Natural killer cell (primary cell): ENCODE results near the gene FAF1. TPM values are rescaled to one million over a fixed set of nuclear protein-coding genes. Genes with fewer than 3 reads are reported as not detected.

ENCODE experiments used
- ATAC-seq, 3 donors: fragments of 150-1000 bp in 2 of 3; fragments of 200-7000 bp in 1 of 3; cut with Tn5 transposase; 1 replicate in 1 of 3; 2 replicates in 2 of 3; pipeline ENCODE4 v1.10.0; 2021; ENCODE audit warnings: mild to moderate bottlenecking in 2 of 3, moderate library complexity in 2 of 3
- DNase-seq, 2 donors: peaks; one replicate each; pipeline versions ENCODE4 v3.0.0 to v3.0.0-alpha.2; 2013 to 2021; ENCODE audit warnings: mixed read lengths in 1 of 2
- H3K27ac ChIP-seq: one replicate; pipeline ENCODE4 v1.5.1; 2013; ENCODE audit warnings: mild to moderate bottlenecking, low read length
- H3K27me3 ChIP-seq: one replicate; pipeline ENCODE4 v1.6.1; 2013; ENCODE audit warnings: low read length; ENCODE audit not compliant: control insufficient read depth, insufficient read depth
- H3K36me3 ChIP-seq: one replicate; pipeline ENCODE4 v1.6.1; 2013; ENCODE audit warnings: low read length; ENCODE audit not compliant: control insufficient read depth, insufficient read depth
- H3K4me1 ChIP-seq: one replicate; pipeline ENCODE4 v1.6.1; 2013; ENCODE audit warnings: low read length; ENCODE audit not compliant: control insufficient read depth, insufficient read depth
- H3K4me3 ChIP-seq: one replicate; pipeline ENCODE4 v1.5.1; 2013; ENCODE audit warnings: low read length
- H3K9me3 ChIP-seq: one replicate; pipeline ENCODE4 v1.6.1; 2013; ENCODE audit warnings: low read length; ENCODE audit not compliant: control insufficient read depth, insufficient read depth
- H3K27ac Mint-ChIP-seq, 2 donors: one replicate each; pipeline ENCODE4 v1.8.0; 2022; ENCODE audit warnings: mild to moderate bottlenecking in 2 of 2, mixed read lengths in 2 of 2, moderate library complexity in 1 of 2
- H3K27me3 Mint-ChIP-seq, 2 donors: one replicate each; pipeline ENCODE4 v1.8.0; 2022; ENCODE audit warnings: low read depth in 2 of 2, mixed read lengths in 2 of 2
- H3K36me3 Mint-ChIP-seq: one replicate; pipeline ENCODE4 v1.8.0; 2022; ENCODE audit warnings: mixed read lengths
- H3K4me1 Mint-ChIP-seq, 2 donors: one replicate each; pipeline ENCODE4 v1.8.0; 2022; ENCODE audit warnings: mixed read lengths in 2 of 2
- H3K4me3 Mint-ChIP-seq: one replicate; pipeline ENCODE4 v1.8.0; 2022; ENCODE audit warnings: mild to moderate bottlenecking, moderate library complexity, mixed read lengths
- H3K9me3 Mint-ChIP-seq, 2 donors: one replicate each; pipeline ENCODE4 v1.8.0; 2022; ENCODE audit warnings: mixed read lengths in 2 of 2
- WGBS: methylation state at CpG from one replicate; pipeline ENCODE4 v1.1.7; 2013; ENCODE audit warnings: missing lambda C conversion rate; ENCODE audit not compliant: insufficient coverage; 5-methylcytosine and 5-hydroxymethylcytosine counted together
- intact Hi-C: fragments of 100-400 bp; cut with micrococcal nuclease; formaldehyde crosslinking; loops from one replicate; pipeline ENCODE4 v1.14.2; 2022
- total RNA-seq, 4 donors: library from RNA; stranded (reverse); fragments of 120-200 nt in 1 of 4; gene quantifications; one replicate each; pipeline versions ENCODE4 v1.2.3 to v1.2.4, GENCODE V29; 2013 to 2022
- TF ChIP-seq, protein P1 (sequence below): fragments of 200-600 bp; IDR thresholded peaks from one replicate; pipeline ENCODE4 v1.8.0; 2022; ENCODE audit warnings: antibody characterized with exemption

Gene FAF1
- total RNA-seq, 3 donors from 2014 or later (not counting 1 experiment from before 2014, with no cell fraction given) = 56.8 to 59.7 (median 57.2) TPM

DNA sequence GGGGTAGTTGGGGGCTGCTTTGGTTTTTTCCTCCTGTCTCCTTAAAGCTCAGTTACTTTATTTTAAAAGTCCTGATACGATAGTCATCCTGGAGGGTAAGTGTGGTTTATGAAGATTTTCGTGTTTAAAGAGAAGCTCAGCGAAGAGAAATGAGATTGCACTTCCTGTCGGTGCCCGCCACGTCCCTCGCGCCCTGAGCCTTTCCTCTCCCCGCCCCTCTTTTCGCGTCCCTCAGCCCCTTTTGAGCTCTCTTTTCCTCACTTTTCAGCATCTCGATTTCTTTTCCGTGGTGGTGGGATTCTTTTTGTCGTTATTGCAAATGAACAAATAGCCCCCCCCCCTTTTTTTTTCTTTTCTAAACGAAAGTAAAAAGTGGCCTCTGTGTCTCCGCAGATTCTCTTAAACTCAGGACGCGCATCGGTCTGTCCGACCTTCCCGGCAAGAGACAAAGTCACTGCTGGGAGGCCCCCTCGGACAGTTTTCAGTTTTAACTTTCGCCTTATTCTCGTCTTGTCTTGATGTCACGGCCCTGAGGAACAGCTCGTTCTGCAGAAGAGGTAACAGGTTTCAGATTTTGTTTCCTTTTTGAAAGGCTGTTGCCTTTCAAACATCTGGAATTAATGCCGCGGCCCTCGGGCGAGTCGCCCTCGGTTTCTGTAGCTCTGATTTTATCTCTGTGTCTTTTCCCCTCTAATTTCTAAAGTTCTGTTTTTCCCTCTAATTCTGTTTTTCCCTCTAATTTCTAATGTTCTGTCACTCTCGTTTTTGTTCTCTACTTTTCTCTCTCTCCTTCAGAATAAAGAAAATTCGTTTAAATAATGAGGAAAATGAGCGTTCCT is 535.8 kb downstream of the FAF1 start:
- Mint-ChIP-seq H3K9me3 (no peaks in the 10 kb centered on the region), H3K4me3 (peak overlapping the region; percentile 88), H3K4me1 (peaks cover 50 to 55% of the 10 kb centered on the region in 2 donors), H3K27me3 (peaks cover 78 to 90% of the 10 kb centered on the region in 2 donors), H3K27ac (peak overlapping the region; percentile 4), H3K36me3 (peaks cover 16% of the 10 kb centered on the region)
- intact Hi-C loops = no loop called here
- ATAC-seq = peak in 2 of 3 donors; percentile 45 to 51
- Histone ChIP-seq H3K9me3 (no peaks in the 10 kb centered on the region), H3K27ac (no peak overlapping the region), H3K27me3 (peaks cover 73% of the 10 kb centered on the region), H3K4me1 (peaks cover 50% of the 10 kb centered on the region), H3K4me3 (peak overlapping the region; percentile 20), H3K36me3 (no peaks in the 10 kb centered on the region)
- WGBS = 4% methylated on average over 29 of the region's 35 CpGs
- no peak for DNase-seq
- TF ChIP-seq, protein P1, sequence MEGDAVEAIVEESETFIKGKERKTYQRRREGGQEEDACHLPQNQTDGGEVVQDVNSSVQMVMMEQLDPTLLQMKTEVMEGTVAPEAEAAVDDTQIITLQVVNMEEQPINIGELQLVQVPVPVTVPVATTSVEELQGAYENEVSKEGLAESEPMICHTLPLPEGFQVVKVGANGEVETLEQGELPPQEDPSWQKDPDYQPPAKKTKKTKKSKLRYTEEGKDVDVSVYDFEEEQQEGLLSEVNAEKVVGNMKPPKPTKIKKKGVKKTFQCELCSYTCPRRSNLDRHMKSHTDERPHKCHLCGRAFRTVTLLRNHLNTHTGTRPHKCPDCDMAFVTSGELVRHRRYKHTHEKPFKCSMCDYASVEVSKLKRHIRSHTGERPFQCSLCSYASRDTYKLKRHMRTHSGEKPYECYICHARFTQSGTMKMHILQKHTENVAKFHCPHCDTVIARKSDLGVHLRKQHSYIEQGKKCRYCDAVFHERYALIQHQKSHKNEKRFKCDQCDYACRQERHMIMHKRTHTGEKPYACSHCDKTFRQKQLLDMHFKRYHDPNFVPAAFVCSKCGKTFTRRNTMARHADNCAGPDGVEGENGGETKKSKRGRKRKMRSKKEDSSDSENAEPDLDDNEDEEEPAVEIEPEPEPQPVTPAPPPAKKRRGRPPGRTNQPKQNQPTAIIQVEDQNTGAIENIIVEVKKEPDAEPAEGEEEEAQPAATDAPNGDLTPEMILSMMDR = no peak

DNA sequence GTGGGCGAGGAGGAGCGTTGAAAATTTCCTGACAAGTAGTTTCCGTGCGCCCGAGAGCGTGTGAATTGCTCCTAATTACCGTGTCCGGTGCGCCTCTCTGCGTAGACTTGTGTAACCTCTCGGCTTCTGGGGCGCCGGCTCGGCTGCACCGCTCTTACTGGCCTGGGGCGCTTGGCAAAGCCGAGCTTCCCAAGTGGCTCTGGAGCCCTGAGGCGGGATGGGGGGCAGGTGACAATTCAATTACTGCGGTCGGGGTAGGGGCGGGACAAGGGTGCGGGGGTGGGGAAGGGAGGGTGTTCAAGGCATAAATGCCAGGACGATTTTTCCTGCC is 536.4 kb downstream of the FAF1 start:
- H3K4me3 ChIP-seq = no peak overlapping the region
- WGBS = 6% methylated on average over 23 of the region's 23 CpGs
- H3K9me3 ChIP-seq = no peaks in the 10 kb centered on the region
- intact Hi-C loops = no loop called here
- H3K36me3 ChIP-seq = no peaks in the 10 kb centered on the region
- peaks cover 52% of the 10 kb centered on the region for H3K4me1 ChIP-seq
- H3K27ac Mint-ChIP-seq = peak overlapping the region in 1 of 2 donors; percentile 4
- H3K36me3 Mint-ChIP-seq = peaks cover 16% of the 10 kb centered on the region
- no peak overlapping the region for H3K27ac ChIP-seq
- TF ChIP-seq, protein P1 = no peak
- peaks cover 72% of the 10 kb centered on the region for H3K27me3 ChIP-seq
- peaks cover 76 to 84% of the 10 kb centered on the region in 2 donors for H3K27me3 Mint-ChIP-seq
- no peaks in the 10 kb centered on the region for H3K9me3 Mint-ChIP-seq
- H3K4me3 Mint-ChIP-seq = peak overlapping the region; percentile 88
- peaks cover 50 to 55% of the 10 kb centered on the region in 2 donors for H3K4me1 Mint-ChIP-seq
- ATAC-seq = peak in 2 of 3 donors; percentile 27 to 39
- no peak for DNase-seq

DNA sequence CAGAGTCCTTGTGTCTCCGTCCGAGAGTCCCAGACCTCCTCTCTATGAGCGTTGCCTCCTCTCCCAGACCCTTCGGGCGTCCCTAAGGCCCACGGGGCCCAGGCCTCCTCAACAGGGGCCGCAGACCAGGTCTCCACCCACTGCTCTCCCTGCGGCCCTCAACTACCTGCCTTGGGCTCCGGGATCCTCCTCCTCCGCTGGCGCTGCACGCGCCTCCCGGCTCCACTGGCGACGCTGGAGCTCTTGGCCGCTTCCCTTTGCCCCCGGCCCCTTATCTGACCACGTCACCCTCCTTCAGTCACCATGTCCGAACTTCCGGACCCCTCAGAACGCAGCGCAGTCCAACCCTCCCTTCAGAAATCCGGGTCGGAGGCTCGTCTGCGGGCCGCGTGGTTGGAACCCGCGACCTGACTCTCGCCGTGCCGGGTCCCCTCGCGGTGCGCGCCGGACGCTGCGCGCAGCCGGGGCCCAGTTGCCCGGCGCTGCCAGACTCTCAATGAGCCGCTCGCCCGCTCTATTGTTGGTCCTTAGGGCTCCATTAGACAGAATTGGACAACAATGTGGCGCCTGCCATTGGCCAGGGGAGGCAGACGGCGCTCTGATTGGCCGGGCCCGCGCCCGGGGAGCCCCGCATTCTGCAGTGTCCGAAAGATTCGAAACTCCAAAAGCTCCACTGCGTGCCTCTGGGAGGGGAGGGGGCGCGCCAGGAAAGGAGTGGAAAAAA is 537.0 kb downstream of the FAF1 start, which contains the start of gene DMRTA2:
Gene DMRTA2, minus strand, starts transcription at position 498 of the 724 bp plus-strand sequence. CDS start 1,907 bp downstream, outside the sequence.
- no peaks in the 10 kb centered on the region for H3K9me3 ChIP-seq
- TF ChIP-seq, protein P1 = no peak
- H3K36me3 ChIP-seq = no peaks in the 10 kb centered on the region
- H3K27me3 ChIP-seq = peaks cover 70% of the 10 kb centered on the region
- Mint-ChIP-seq H3K4me1 (peaks cover 46 to 57% of the 10 kb centered on the region in 2 donors), H3K36me3 (peaks cover 16% of the 10 kb centered on the region), H3K27ac (peak within 1 kb of the TSS; percentile 4), H3K9me3 (no peaks in the 10 kb centered on the region), H3K4me3 (peak within 1 kb of the TSS; percentile 88), H3K27me3 (peaks cover 77 to 81% of the 10 kb centered on the region in 2 donors)
- WGBS = 6% methylated on average over 61 of the region's 61 CpGs
- intact Hi-C loops = no loop called here
- no peak for DNase-seq
- ATAC-seq = no peak
- no peak within 1 kb of the TSS for H3K27ac ChIP-seq
- H3K4me1 ChIP-seq = peaks cover 57% of the 10 kb centered on the region
- H3K4me3 ChIP-seq = peak within 1 kb of the TSS; percentile 20
